GM12878 (cell line): ENCODE data around the gene AKAP12. TPM values are rescaled to one million over a fixed set of nuclear protein-coding genes. Genes with fewer than 3 reads are reported as not detected.

Source experiments
- ATAC-seq: fragments of 200-7000 bp; cut with Tn5 transposase; 3 replicates; pipeline ENCODE4 v1.9.1; 2020; ENCODE audit warnings: mild to moderate bottlenecking, moderate library complexity
- BruUV-seq: library from RNA; stranded (reverse); fragments of 400-500 nt; replicated peaks from 2 replicates; lab custom pipeline; 2021; lab: Mats Ljungman, UMichigan
- CTCF ChIA-PET: fragments of 300-600 bp; sonication (Branson Sonifier 250); formaldehyde crosslinking; extraction: SDS; loops from one replicate; lab custom pipeline; 2021; ENCODE audit warnings: inconsistent platforms; lab: Yijun Ruan, JAX
- POLR2A ChIA-PET: fragments of 350-600 bp; formaldehyde crosslinking; extraction: SDS; loops from one replicate; lab custom pipeline; 2021; ENCODE audit warnings: inconsistent platforms; lab: Charles Lee
- RAD21 ChIA-PET: fragments of 300-600 bp; sonication (Branson Sonifier 250); formaldehyde crosslinking; loops from one replicate; lab custom pipeline; 2023; ENCODE audit warnings: antibody characterized with exemption; ENCODE audit not compliant: unreplicated experiment; lab: Charles Lee
- SMC1A ChIA-PET: fragments of 300-600 bp; sonication (Branson Sonifier 250); formaldehyde crosslinking; loops from one replicate; lab custom pipeline; 2023; ENCODE audit not compliant: unreplicated experiment, uncharacterized antibody; lab: Charles Lee
- DNase-seq: peaks from one replicate; pipeline ENCODE4 v3.0.0-alpha.2; 2011; ENCODE audit warnings: low read depth, low spot score
- FAIRE-seq: peaks from 3 replicates; lab custom pipeline; 2011; peaks lifted over from hg19 to GRCh38; lab: Jason Lieb, UNC
- H2AFZ ChIP-seq: 2 replicates; pipeline ENCODE4 v1.6.0; 2011; ENCODE audit warnings: low read depth, low read length, control low read depth; ENCODE audit not compliant: control insufficient read depth
- H3K27ac ChIP-seq: 2 replicates; pipeline ENCODE4 v1.5.1; 2011; ENCODE audit warnings: control low read depth; ENCODE audit not compliant: control insufficient read depth, insufficient read depth
- H3K27me3 ChIP-seq, 2 experiments: replicated peaks in 1 of 2; 2 replicates each; pipeline versions ENCODE4 v1.6.0 to v1.6.1; 2011; ENCODE audit warnings: low read length in 1 of 2; ENCODE audit not compliant: control insufficient read depth in 2 of 2, insufficient read depth in 2 of 2
- H3K36me3 ChIP-seq, 2 experiments: 2 replicates each; pipeline ENCODE4 v1.5.1; 2011; ENCODE audit warnings: low read length in 1 of 2; ENCODE audit not compliant: control insufficient read depth in 2 of 2, insufficient read depth in 2 of 2
- H3K4me1 ChIP-seq: 2 replicates; pipeline ENCODE4 v1.6.1; 2011; ENCODE audit warnings: mild to moderate bottlenecking, low read length, moderate library complexity, mixed read lengths; ENCODE audit not compliant: control insufficient read depth, insufficient read depth
- H3K4me2 ChIP-seq: 2 replicates; pipeline ENCODE4 v1.6.0; 2011; ENCODE audit warnings: control low read depth; ENCODE audit not compliant: control insufficient read depth, insufficient read depth
- H3K4me3 ChIP-seq: fragments of 200-600 bp; sonication (generic); 2 replicates; pipeline ENCODE4 v1.5.1; 2016
- H3K79me2 ChIP-seq: 2 replicates; pipeline ENCODE4 v1.6.0; 2011; ENCODE audit warnings: low read length; ENCODE audit not compliant: control insufficient read depth, insufficient read depth
- H3K9ac ChIP-seq: 2 replicates; pipeline ENCODE4 v1.8.0; 2011; ENCODE audit warnings: low read length, control low read depth, mixed read lengths; ENCODE audit not compliant: control insufficient read depth, insufficient read depth
- H3K9me3 ChIP-seq: replicated peaks from 3 replicates; pipeline ENCODE4 v1.5.1; 2011; ENCODE audit warnings: mild to moderate bottlenecking, low read length; ENCODE audit not compliant: control insufficient read depth, insufficient read depth
- H4K20me1 ChIP-seq: 2 replicates; pipeline ENCODE4 v1.6.0; 2011; ENCODE audit not compliant: control insufficient read depth, insufficient read depth
- CEBPZ ChIP-seq: fragments of 150-350 bp; IDR thresholded peaks from 2 replicates; pipeline ENCODE4 v1.6.1; 2016; ENCODE audit warnings: low read depth, low read length
- CHD2 ChIP-seq: IDR thresholded peaks from 2 replicates; pipeline ENCODE4 v1.6.1; 2011; ENCODE audit warnings: low read depth, low read length, improper control_type of control experiment, borderline replicate concordance
- CHD4 ChIP-seq: fragments of 200-600 bp; sonication (generic); IDR thresholded peaks from 2 replicates; pipeline ENCODE4 v1.6.1; 2016; ENCODE audit warnings: mild to moderate bottlenecking
- CTCF ChIP-seq, 3 experiments: IDR thresholded peaks in 2 of 3; conservative IDR thresholded peaks in 1 of 3; 2 replicates each; pipeline ENCODE4 v1.5.1; 2011; ENCODE audit warnings: low read depth in 3 of 3, low read length in 3 of 3, mild to moderate bottlenecking in 3 of 3, control low read depth in 2 of 3, moderate library complexity in 2 of 3, inconsistent platforms in 1 of 3, mixed read lengths in 1 of 3; ENCODE audit not compliant: control insufficient read depth in 2 of 3, insufficient read depth in 1 of 3; ENCODE audit errors: extremely low read depth in 1 of 3
- EED ChIP-seq: sonication (generic); IDR thresholded peaks from 2 replicates; pipeline ENCODE4 v1.6.1; 2016; ENCODE audit warnings: antibody characterized with exemption, low read depth
- EGR1 ChIP-seq, 2 experiments: IDR thresholded peaks; 1 replicate in 1 of 2; 2 replicates in 1 of 2; pipeline ENCODE4 v1.6.1; 2011 to 2012; ENCODE audit warnings: low read depth in 2 of 2, low read length in 2 of 2, borderline replicate concordance in 1 of 2, mild to moderate bottlenecking in 1 of 2, moderate library complexity in 1 of 2
- EP300 ChIP-seq, 2 experiments: fragments of 150-350 bp in 1 of 2; IDR thresholded peaks; 2 replicates each; pipeline ENCODE4 v1.6.1; 2011 to 2012; ENCODE audit warnings: low read depth in 2 of 2, low read length in 2 of 2, borderline replicate concordance in 1 of 2, improper control_type of control experiment in 1 of 2, inconsistent platforms in 1 of 2; ENCODE audit not compliant: control insufficient read depth in 1 of 2
- ESRRA ChIP-seq: IDR thresholded peaks from 2 replicates; pipeline ENCODE4 v1.6.1; 2012; ENCODE audit warnings: mild to moderate bottlenecking, low read length, improper control_type of control experiment
- GATAD2B ChIP-seq: fragments of 450-650 bp; conservative IDR thresholded peaks from 2 replicates; pipeline ENCODE4 v1.6.1; 2017; ENCODE audit warnings: low read depth, mild to moderate bottlenecking, moderate library complexity
- IRF3 ChIP-seq: fragments of 450-650 bp; IDR thresholded peaks from 2 replicates; pipeline ENCODE4 v1.6.1; 2014; ENCODE audit warnings: mild to moderate bottlenecking
- KDM1A ChIP-seq: fragments of 200-600 bp; sonication (generic); IDR thresholded peaks from 2 replicates; pipeline ENCODE4 v1.6.1; 2016; ENCODE audit warnings: borderline replicate concordance
- MTA2 ChIP-seq: fragments of 450-650 bp; IDR thresholded peaks from 2 replicates; pipeline ENCODE4 v1.6.1; 2016; ENCODE audit warnings: low read depth, mild to moderate bottlenecking, moderate library complexity
- MYC ChIP-seq: IDR thresholded peaks from 2 replicates; pipeline ENCODE4 v1.6.1; 2011; ENCODE audit warnings: mild to moderate bottlenecking, low read length, moderate library complexity, inconsistent platforms; ENCODE audit not compliant: insufficient read depth, insufficient replicate concordance, insufficient read length, severe bottlenecking
- NR2C1 ChIP-seq: fragments of 450-650 bp; IDR thresholded peaks from 2 replicates; pipeline ENCODE4 v1.6.1; 2017; ENCODE audit warnings: antibody characterized with exemption, mild to moderate bottlenecking, moderate library complexity
- TCF7 ChIP-seq: IDR thresholded peaks from 2 replicates; pipeline ENCODE4 v1.6.1; 2014; ENCODE audit warnings: antibody characterized with exemption, borderline replicate concordance
- YBX1 ChIP-seq: fragments of 450-650 bp; IDR thresholded peaks from 2 replicates; pipeline ENCODE4 v1.6.1; 2016; ENCODE audit warnings: antibody characterized with exemption
- YY1 ChIP-seq: IDR thresholded peaks from 2 replicates; pipeline ENCODE4 v1.6.1; 2011; ENCODE audit warnings: low read depth, mild to moderate bottlenecking, low read length
- WGBS: methylation state at CpG from one replicate; pipeline ENCODE4 v1.1.6; 2016; ENCODE audit warnings: low lambda C conversion rate; ENCODE audit not compliant: insufficient replicate concordance, insufficient coverage; ENCODE audit errors: missing lambda C conversion rate; 5-methylcytosine and 5-hydroxymethylcytosine counted together
- in situ Hi-C: fragments of 300-500 bp; cut with MboI; formaldehyde crosslinking; loops from 9 replicates; pipeline ENCODE4 v1.14.3; 2018; ENCODE audit warnings: mixed read lengths
- intact Hi-C: fragments of 100-400 bp; cut with micrococcal nuclease; formaldehyde crosslinking; loops from one replicate; pipeline ENCODE4 v1.14.2; 2022; ENCODE audit not compliant: unreplicated experiment
- polyA plus RNA-seq, 11 experiments: library from polyadenylated mRNA; depleted of rRNA in 4 of 11; unstranded in 6 of 11; stranded (reverse) in 5 of 11; fragments of >200 nt; fragmentation: Nextera tagmentation in 4 of 11; fragmentation: Illumina TruSeq in 1 of 11; extraction: Ambion mirVana in 4 of 11; extraction: Trizol in 1 of 11; gene quantifications; 1 replicate in 1 of 11; 2 replicates in 10 of 11; pipeline versions ENCODE4 v1.2.1 to v1.2.3, GENCODE V29; 2011 to 2016; ENCODE audit warnings: inconsistent platforms in 2 of 11, missing spikeins in 2 of 11, low read depth in 1 of 11
- total RNA-seq, 4 experiments: library from RNA; depleted of rRNA in 3 of 4; stranded (reverse); fragments of >200 nt in 3 of 4; fragmentation: Illumina TruSeq in 1 of 4; extraction: Trizol in 1 of 4; gene quantifications; 2 replicates each; pipeline versions ENCODE4 v1.2.1 to v1.2.3, GENCODE V29; 2013 to 2021

Gene AKAP12
- total and polyA plus RNA-seq, 10 of the 15 experiments (the other 5 are each of a cell fraction or from before 2014, with no cell fraction given), result under 0.01 to 0.72 (median 0.06) TPM; not detected in 4

GRCh38 chr6:151247490-151247889, 7.7 kb downstream of the AKAP12 start (continued):
- TF ChIP-seq EP300 (IDR thresholded peaks at IDR 0.05; ENCODE audit: borderline replicate concordance in 1 of 2, control insufficient read depth in 1 of 2, low read depth in 2 of 2, low read length in 2 of 2) (no peak), KDM1A (no peak), CTCF (IDR thresholded peaks at IDR 0.05 in 2 of 3, conservative IDR thresholded peaks at IDR 0.05 in 1 of 3; ENCODE audit: control insufficient read depth in 2 of 3, extremely low read depth in 1 of 3, insufficient read depth in 1 of 3, low read depth in 3 of 3, low read length in 3 of 3) (no peak), MTA2 (no peak)

GRCh38 chr6:151248295-151248694, 8.5 kb downstream of the AKAP12 start:
- Histone ChIP-seq H3K9ac (no peak overlapping the region), H2AFZ (no peak overlapping the region), H3K9me3 (no peaks in the 10 kb centered on the region), H3K27me3 (0 out of 4 replicates have a peak, but pooled peaks cover 0 to 4% of the 10 kb centered on the region in 2 experiments), H3K27ac (no peak overlapping the region), H4K20me1 (no peaks in the 10 kb centered on the region), H3K36me3 (no peaks in the 10 kb centered on the region), H3K4me3 (no peak overlapping the region), H3K4me2 (no peak overlapping the region), H3K4me1 (no peaks in the 10 kb centered on the region), H3K79me2 (no peaks in the 10 kb centered on the region)
- CTCF ChIA-PET, result no interaction called here
- WGBS, result 41% methylated on average over 3 of the region's 3 CpGs
- RAD21 ChIA-PET, result interaction anchor here (0.6 to 1.1 kb wide), 2 partner anchors 87 to 195 kb away, joined by 3 read pairs; no protein-coding TSS in a partner anchor
- BruUV-seq, result no TSS peak
- ATAC-seq (no peak), FAIRE-seq (no peak), DNase-seq (no peak)
- TF ChIP-seq EGR1 (IDR thresholded peaks at IDR 0.05; ENCODE audit: borderline replicate concordance in 1 of 2, low read depth in 2 of 2, low read length in 2 of 2) (no peak), ESRRA (no peak), YBX1 (no peak), YY1 (no peak), NR2C1 (no peak), IRF3 (no peak), CHD2 (no peak), TCF7 (no peak), MYC (no peak), CHD4 (no peak), CEBPZ (no peak), EED (no peak), GATAD2B (no peak)
- SMC1A ChIA-PET, result no interaction called here
- in situ Hi-C loops (no loop called here), intact Hi-C loops (no loop called here)
- POLR2A ChIA-PET, result interaction anchor here (0.7 kb wide), 1 partner anchor 13 kb away, joined by 3 read pairs; no protein-coding TSS in a partner anchor
